Stimulated activated CD4-positive, alpha-beta T cell treated with anti-CD3 and anti-CD28 coated beads, Interleukin-12 subunit alpha, Interleukin-12 subunit beta, amount 100 ng/mL, for 24 hours (primary cell): Measurements from ENCODE around the gene GOLGA8M.
"Not testable (repeated sequence)": the region's sequence is repeated elsewhere in the genome, so short reads cannot be mapped to it uniquely, and the experiment has no call there.

Experiments
- DNase-seq, 2 experiments: peaks; one replicate each; pipeline ENCODE4 v3.0.0-alpha.2; 2020; ENCODE audit warnings: low read depth in 2 of 2

The GOLGA8M gene

GRCh38 chr15:28663717-28664116 is 48.5 kb downstream of the GOLGA8M start:
- not testable (repeated sequence) for DNase-seq

- not testable (repeated sequence) for DNase-seq
These were observed 51.5 kb downstream of the GOLGA8M start for GRCh38 chr15:28660750-28661149.

GRCh38 chr15:28656018-28656360 is 56.2 kb downstream of the GOLGA8M start:
- DNase-seq, result not testable (repeated sequence)

DNA sequence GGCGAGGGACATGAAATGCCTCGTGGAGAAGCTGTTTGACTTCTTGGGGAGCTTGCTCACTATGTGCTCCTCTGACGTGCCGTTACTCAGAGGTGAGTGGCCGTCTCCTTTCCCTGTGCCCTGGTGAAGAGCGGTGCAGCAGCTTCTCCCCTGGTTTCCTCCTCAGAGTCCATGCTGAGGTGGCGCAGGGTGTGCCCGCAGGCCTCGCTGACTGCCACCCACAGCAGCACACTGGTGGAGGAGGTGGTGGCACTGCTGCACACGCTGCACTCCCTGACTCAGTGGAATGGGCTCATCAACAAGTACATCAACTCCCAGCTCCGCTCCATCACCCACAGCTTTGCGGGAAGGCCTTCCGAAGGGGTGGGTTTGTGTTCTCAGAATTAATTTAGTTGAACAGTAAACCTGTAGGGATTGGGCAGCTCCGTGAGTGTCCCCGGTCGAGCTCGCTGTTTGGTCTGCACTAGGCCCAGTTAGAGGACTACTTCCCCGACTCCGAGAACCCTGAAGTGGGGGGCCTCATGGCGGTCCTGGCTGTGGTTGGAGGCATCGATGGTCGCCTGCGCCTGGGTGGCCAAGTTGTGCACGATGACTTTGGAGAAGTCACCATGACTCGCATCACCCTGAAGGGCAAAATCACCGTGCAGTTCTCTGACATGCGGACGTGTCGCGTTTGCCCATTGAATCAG is 56.7 kb downstream of the GOLGA8M start:
- DNase-seq, result not testable (repeated sequence)

- DNase-seq, result not testable (repeated sequence)
These were observed 58.0 kb downstream of the GOLGA8M start for GRCh38 chr15:28654194-28654593.

- DNase-seq, result not testable (repeated sequence)
These were observed 59.7 kb downstream of the GOLGA8M start for GRCh38 chr15:28652538-28652937.
